SK-N-SH treated with all-trans-retinoic acid at 6 μM for 48 hours (cell line): ENCODE measurements around the gene OSBPL3.

Experiments
- ATAC-seq: fragments of 200-7000 bp; cut with Tn5 transposase; 3 replicates; pipeline ENCODE4 v1.9.1; 2020; ENCODE audit warnings: mild to moderate bottlenecking, moderate library complexity
- ARNTL ChIP-seq: fragments of 450-650 bp; formaldehyde crosslinking; IDR thresholded peaks from 2 replicates; pipeline ENCODE4 v1.5.0; 2020; ENCODE audit warnings: low read depth, mild to moderate bottlenecking, moderate library complexity, borderline replicate concordance
- BACH2 ChIP-seq: fragments of 250-450 bp; sonication (Bioruptor Pico); IDR thresholded peaks from 2 replicates; pipeline ENCODE4 v1.9.0; 2021; ENCODE audit warnings: mild to moderate bottlenecking, borderline replicate concordance
- CREB5 ChIP-seq: fragments of 250-450 bp; sonication (Bioruptor Pico); IDR thresholded peaks from 2 replicates; pipeline ENCODE4 v1.5.1; 2020; ENCODE audit warnings: low read depth, mild to moderate bottlenecking, moderate library complexity
- CSDC2 ChIP-seq: fragments of 250-450 bp; sonication (Bioruptor Pico); IDR thresholded peaks from 2 replicates; pipeline ENCODE4 v1.5.0; 2020; ENCODE audit warnings: mild to moderate bottlenecking, moderate library complexity
- GLIS3 ChIP-seq: fragments of 250-450 bp; sonication (Bioruptor Pico); IDR thresholded peaks from 2 replicates; pipeline ENCODE4 v1.5.0; 2020; ENCODE audit warnings: mild to moderate bottlenecking, moderate library complexity
- ISL1 ChIP-seq: fragments of 250-450 bp; sonication (Bioruptor Pico); IDR thresholded peaks from 2 replicates; pipeline ENCODE4 v2.1.2; 2022; ENCODE audit warnings: mild to moderate bottlenecking, moderate library complexity
- OSR1 ChIP-seq: fragments of 250-450 bp; sonication (Bioruptor Pico); IDR thresholded peaks from 2 replicates; pipeline ENCODE4 v1.8.0; 2022; ENCODE audit warnings: moderate library complexity, mild to moderate bottlenecking, inconsistent platforms
- PPARA ChIP-seq: fragments of 250-450 bp; sonication (Bioruptor Pico); IDR thresholded peaks from 2 replicates; pipeline ENCODE4 v1.5.0; 2020; ENCODE audit warnings: mild to moderate bottlenecking, borderline replicate concordance
- SNAI2 ChIP-seq: fragments of 250-450 bp; sonication (Bioruptor Pico); IDR thresholded peaks from 2 replicates; pipeline ENCODE4 v1.5.0; 2020; ENCODE audit warnings: mild to moderate bottlenecking, moderate library complexity
- TCF4 ChIP-seq: fragments of 250-450 bp; sonication (Bioruptor Pico); IDR thresholded peaks from 2 replicates; pipeline ENCODE4 v1.8.0; 2021; ENCODE audit warnings: mild to moderate bottlenecking, moderate library complexity, borderline replicate concordance
- TOX ChIP-seq: fragments of 250-450 bp; sonication (Bioruptor Pico); IDR thresholded peaks from 2 replicates; pipeline ENCODE4 v1.8.0; 2021; ENCODE audit warnings: mild to moderate bottlenecking, moderate library complexity, borderline replicate concordance
- TSHZ2 ChIP-seq: fragments of 250-450 bp; sonication (Bioruptor Pico); IDR thresholded peaks from 2 replicates; pipeline ENCODE4 v1.5.0; 2020; ENCODE audit warnings: mild to moderate bottlenecking, moderate library complexity
- ZC3H10 ChIP-seq: fragments of 250-450 bp; sonication (Bioruptor Pico); IDR thresholded peaks from 2 replicates; pipeline ENCODE4 v1.5.1; 2021; ENCODE audit warnings: mild to moderate bottlenecking, moderate library complexity
- ZFP3 ChIP-seq: fragments of 250-450 bp; sonication (Bioruptor Pico); IDR thresholded peaks from 2 replicates; pipeline ENCODE4 v1.5.0; 2020; ENCODE audit warnings: mild to moderate bottlenecking, moderate library complexity
- ZFP30 ChIP-seq: fragments of 450-650 bp; formaldehyde crosslinking; IDR thresholded peaks from 2 replicates; pipeline ENCODE4 v1.5.0; 2022; ENCODE audit warnings: mild to moderate bottlenecking, moderate library complexity
- ZNF565 ChIP-seq: fragments of 450-650 bp; formaldehyde crosslinking; conservative IDR thresholded peaks from 2 replicates; pipeline ENCODE4 v1.5.0; 2020; ENCODE audit warnings: low read depth, mild to moderate bottlenecking, moderate library complexity
- ZNF70 ChIP-seq: fragments of 450-650 bp; formaldehyde crosslinking; IDR thresholded peaks from 2 replicates; pipeline ENCODE4 v1.5.0; 2020; ENCODE audit warnings: mild to moderate bottlenecking, moderate library complexity
- ZNF8 ChIP-seq: fragments of 450-650 bp; formaldehyde crosslinking; IDR thresholded peaks from 2 replicates; pipeline ENCODE4 v1.5.0; 2020; ENCODE audit warnings: mild to moderate bottlenecking, moderate library complexity
- TF ChIP-seq, protein P1 (sequence below): fragments of 250-450 bp; sonication (Bioruptor Pico); IDR thresholded peaks from 2 replicates; pipeline ENCODE4 v1.8.0; 2020; ENCODE audit warnings: mild to moderate bottlenecking, moderate library complexity, borderline replicate concordance

The OSBPL3 gene

DNA sequence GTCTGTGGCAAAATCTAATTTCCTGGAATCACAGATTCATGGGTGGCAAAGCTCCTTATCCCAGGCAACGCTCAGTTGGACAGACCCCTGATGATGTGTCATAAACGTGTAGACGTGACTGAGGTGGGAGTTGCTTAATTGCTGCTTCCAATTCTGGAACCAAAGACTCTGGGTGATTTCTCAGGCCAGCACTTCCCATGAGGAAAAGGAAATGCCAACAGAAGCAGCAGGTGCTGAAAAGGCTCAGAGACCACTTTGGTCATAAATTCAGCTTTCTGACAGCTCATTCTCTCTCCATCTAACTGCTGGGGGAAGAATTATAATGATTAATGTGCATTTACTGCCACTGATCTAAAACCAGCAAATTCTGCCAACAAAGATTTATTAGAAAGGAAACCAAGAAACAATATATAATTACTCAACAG lies 88.7 kb downstream of the OSBPL3 start:
- ATAC-seq, result no peak
- TF ChIP-seq ARNTL (CRISPR knock-in tag) (no peak), ISL1 (CRISPR knock-in tag) (0 out of 2 replicates have a peak, but pooled peaks have one; percentile 37), ZNF8 (no peak), TOX (CRISPR knock-in tag) (no peak), ZC3H10 (CRISPR knock-in tag) (0 out of 2 replicates have a peak, but pooled peaks have one; percentile 30), CREB5 (CRISPR knock-in tag) (no peak), ZNF565 (CRISPR knock-in tag) (no peak)

DNA sequence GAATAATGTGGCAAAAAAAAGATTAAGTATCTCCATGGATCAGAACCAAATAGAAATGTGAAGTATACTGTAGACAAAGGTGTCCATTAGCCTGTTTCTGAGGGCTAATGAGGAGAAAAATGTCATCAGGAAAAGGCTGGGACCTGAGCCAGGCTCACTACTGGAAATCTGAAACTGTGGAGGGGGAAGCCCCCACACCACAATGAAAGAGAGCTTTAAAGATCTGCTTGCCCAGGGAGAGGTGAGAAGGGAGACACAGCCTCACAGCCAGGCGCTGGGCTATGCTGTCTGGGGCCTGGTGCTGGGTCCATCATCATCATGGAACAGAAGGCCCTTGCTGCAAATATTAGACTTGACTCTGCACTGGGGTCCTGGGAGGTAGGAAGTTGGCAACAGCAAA lies 90.4 kb downstream of the OSBPL3 start:
- ATAC-seq, result no peak; the same call in 2 of the 3 replicates
- no peak for TF ChIP-seq ARNTL (CRISPR knock-in tag)
- no peak for TF ChIP-seq ZNF8
- TF ChIP-seq BACH2 (CRISPR knock-in tag), result no peak
- TF ChIP-seq ISL1 (CRISPR knock-in tag), result no peak
- TF ChIP-seq TCF4 (CRISPR knock-in tag), result no peak
- TF ChIP-seq SNAI2 (CRISPR knock-in tag), result no peak
- TF ChIP-seq TSHZ2 (CRISPR knock-in tag), result no peak
- TF ChIP-seq PPARA, result no peak
- no peak for TF ChIP-seq ZFP30 (CRISPR knock-in tag)

- ATAC-seq, result no peak
- TF ChIP-seq CREB5 (CRISPR knock-in tag) (no peak), PPARA (no peak), SNAI2 (CRISPR knock-in tag) (no peak), ARNTL (CRISPR knock-in tag) (no peak), OSR1 (no peak), CSDC2 (CRISPR knock-in tag) (no peak), GLIS3 (no peak), ZFP3 (no peak), ISL1 (CRISPR knock-in tag) (no peak), ZC3H10 (CRISPR knock-in tag) (no peak), TCF4 (CRISPR knock-in tag) (no peak)
- TF ChIP-seq, protein P1, sequence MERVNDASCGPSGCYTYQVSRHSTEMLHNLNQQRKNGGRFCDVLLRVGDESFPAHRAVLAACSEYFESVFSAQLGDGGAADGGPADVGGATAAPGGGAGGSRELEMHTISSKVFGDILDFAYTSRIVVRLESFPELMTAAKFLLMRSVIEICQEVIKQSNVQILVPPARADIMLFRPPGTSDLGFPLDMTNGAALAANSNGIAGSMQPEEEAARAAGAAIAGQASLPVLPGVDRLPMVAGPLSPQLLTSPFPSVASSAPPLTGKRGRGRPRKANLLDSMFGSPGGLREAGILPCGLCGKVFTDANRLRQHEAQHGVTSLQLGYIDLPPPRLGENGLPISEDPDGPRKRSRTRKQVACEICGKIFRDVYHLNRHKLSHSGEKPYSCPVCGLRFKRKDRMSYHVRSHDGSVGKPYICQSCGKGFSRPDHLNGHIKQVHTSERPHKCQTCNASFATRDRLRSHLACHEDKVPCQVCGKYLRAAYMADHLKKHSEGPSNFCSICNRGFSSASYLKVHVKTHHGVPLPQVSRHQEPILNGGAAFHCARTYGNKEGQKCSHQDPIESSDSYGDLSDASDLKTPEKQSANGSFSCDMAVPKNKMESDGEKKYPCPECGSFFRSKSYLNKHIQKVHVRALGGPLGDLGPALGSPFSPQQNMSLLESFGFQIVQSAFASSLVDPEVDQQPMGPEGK (CRISPR knock-in tag), result no peak
Observed at GRCh38 chr7:24888653-24889052, 91.3 kb downstream of the OSBPL3 start.

GRCh38 chr7:24885716-24886115 lies 94.3 kb downstream of the OSBPL3 start:
- ATAC-seq, result no peak
- no peak for TF ChIP-seq GLIS3
- no peak for TF ChIP-seq ZFP30 (CRISPR knock-in tag)
- TF ChIP-seq SNAI2 (CRISPR knock-in tag), result no peak
- no peak for TF ChIP-seq ZNF70 (CRISPR knock-in tag)
- no peak for TF ChIP-seq OSR1
- TF ChIP-seq BACH2 (CRISPR knock-in tag), result no peak

DNA sequence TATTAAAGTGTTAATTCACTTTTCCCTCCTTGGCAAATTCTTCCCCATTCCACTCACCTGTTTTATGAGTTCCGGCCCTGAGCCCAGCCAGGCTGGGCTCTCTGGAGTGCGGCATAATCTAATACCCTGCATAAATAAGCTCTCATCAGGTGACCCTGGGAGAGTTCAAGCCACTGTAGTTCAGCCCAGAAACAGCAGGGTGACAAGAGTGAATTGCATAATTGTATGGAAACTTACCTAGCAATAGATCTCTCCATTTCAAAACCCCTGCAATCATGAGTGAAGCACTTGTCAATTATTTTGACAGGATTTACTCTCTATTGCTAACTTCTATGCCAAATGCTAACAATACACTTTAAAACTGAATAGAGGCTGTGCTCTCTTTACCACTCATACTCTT lies 94.7 kb downstream of the OSBPL3 start:
- ATAC-seq, result no peak
- no peak for TF ChIP-seq CREB5 (CRISPR knock-in tag)
- no peak for TF ChIP-seq ISL1 (CRISPR knock-in tag)
- no peak for TF ChIP-seq ZC3H10 (CRISPR knock-in tag)
- no peak for TF ChIP-seq TSHZ2 (CRISPR knock-in tag)
- TF ChIP-seq ZNF8, result no peak
- TF ChIP-seq ZNF70 (CRISPR knock-in tag), result no peak
- TF ChIP-seq, all 23 proteins: peak for 0
